HG03354 (cell line): ENCODE data around the gene CACTIN.

Experiments used
- ATAC-seq: cut with Tn5 transposase; IDR thresholded peaks from one replicate; pipeline ENCODE4 v1.9.1; 2021; ENCODE audit warnings: mild to moderate bottlenecking; ENCODE audit not compliant: unreplicated experiment, poor library complexity, severe bottlenecking

Gene CACTIN

GRCh38 chr19:3664879-3665642, 38.5 kb upstream of the CACTIN start:
- no peak for ATAC-seq

- no peak for ATAC-seq
These were observed 37.2 kb upstream of the CACTIN start for GRCh38 chr19:3663838-3664237.

- ATAC-seq = no peak
These were observed 35.0 kb upstream of the CACTIN start for GRCh38 chr19:3661284-3662238.

- ATAC-seq = no peak
These were observed 34.1 kb upstream of the CACTIN start for GRCh38 chr19:3660493-3661219.

- no peak for ATAC-seq
These were observed 33.1 kb upstream of the CACTIN start for GRCh38 chr19:3659746-3660112.

GRCh38 chr19:3658870-3659745, 32.5 kb upstream of the CACTIN start:
- ATAC-seq = no peak

GRCh38 chr19:3658004-3658869, 31.6 kb upstream of the CACTIN start:
- no peak for ATAC-seq

GRCh38 chr19:3657395-3657769, 30.8 kb upstream of the CACTIN start:
- no peak for ATAC-seq

- ATAC-seq = no peak
These were observed 30.3 kb upstream of the CACTIN start for GRCh38 chr19:3656747-3657394.

GRCh38 chr19:3656073-3656746, 29.6 kb upstream of the CACTIN start:
- ATAC-seq = no peak

- no peak for ATAC-seq
These were observed 28.9 kb upstream of the CACTIN start for GRCh38 chr19:3655402-3656072.

- no peak for ATAC-seq
These were observed 27.4 kb upstream of the CACTIN start for GRCh38 chr19:3653865-3654513.

- ATAC-seq = no peak
These were observed 26.6 kb upstream of the CACTIN start for GRCh38 chr19:3653081-3653795.

- ATAC-seq = no peak
These were observed 25.8 kb upstream of the CACTIN start for GRCh38 chr19:3652422-3652821.

- ATAC-seq = no peak
These were observed 25.1 kb upstream of the CACTIN start for GRCh38 chr19:3651684-3652083.

GRCh38 chr19:3649888-3650287, 23.3 kb upstream of the CACTIN start:
- no peak for ATAC-seq
